ENCODE results near the gene SLC37A1.

DNA sequence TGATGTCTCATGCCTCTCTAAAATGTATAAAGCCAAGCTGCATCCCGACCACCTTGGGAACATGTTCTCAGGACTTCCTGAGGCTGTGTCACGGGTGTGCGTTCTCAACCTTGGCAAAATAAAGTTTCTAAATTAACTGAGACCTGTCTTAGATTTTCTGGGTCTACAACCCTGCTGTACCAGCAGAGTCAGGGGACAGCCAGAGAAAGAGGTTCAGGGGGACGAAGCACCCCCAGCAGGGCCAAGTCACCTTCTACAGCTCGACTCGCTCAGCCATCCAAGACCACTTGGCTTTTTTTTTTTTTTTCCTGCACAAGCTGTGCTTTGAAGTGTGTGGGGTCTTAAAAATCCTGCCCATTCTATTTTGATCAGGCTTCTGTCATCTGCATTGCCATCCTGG is 111.3 kb downstream of the SLC37A1 start:
- TF ChIP-seq, protein P1, sequence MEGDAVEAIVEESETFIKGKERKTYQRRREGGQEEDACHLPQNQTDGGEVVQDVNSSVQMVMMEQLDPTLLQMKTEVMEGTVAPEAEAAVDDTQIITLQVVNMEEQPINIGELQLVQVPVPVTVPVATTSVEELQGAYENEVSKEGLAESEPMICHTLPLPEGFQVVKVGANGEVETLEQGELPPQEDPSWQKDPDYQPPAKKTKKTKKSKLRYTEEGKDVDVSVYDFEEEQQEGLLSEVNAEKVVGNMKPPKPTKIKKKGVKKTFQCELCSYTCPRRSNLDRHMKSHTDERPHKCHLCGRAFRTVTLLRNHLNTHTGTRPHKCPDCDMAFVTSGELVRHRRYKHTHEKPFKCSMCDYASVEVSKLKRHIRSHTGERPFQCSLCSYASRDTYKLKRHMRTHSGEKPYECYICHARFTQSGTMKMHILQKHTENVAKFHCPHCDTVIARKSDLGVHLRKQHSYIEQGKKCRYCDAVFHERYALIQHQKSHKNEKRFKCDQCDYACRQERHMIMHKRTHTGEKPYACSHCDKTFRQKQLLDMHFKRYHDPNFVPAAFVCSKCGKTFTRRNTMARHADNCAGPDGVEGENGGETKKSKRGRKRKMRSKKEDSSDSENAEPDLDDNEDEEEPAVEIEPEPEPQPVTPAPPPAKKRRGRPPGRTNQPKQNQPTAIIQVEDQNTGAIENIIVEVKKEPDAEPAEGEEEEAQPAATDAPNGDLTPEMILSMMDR (conservative IDR thresholded peaks at IDR 0.05), result no peak
- TF ChIP-seq EZH2 (IDR thresholded peaks at IDR 0.05; ENCODE audit: low read depth), result no peak
